Measurements from ENCODE around the gene TIAM1.
"Not testable (repeated sequence)": the region's sequence is repeated elsewhere in the genome, so short reads cannot be mapped to it uniquely, and the experiment has no call there.

Gene TIAM1

DNA sequence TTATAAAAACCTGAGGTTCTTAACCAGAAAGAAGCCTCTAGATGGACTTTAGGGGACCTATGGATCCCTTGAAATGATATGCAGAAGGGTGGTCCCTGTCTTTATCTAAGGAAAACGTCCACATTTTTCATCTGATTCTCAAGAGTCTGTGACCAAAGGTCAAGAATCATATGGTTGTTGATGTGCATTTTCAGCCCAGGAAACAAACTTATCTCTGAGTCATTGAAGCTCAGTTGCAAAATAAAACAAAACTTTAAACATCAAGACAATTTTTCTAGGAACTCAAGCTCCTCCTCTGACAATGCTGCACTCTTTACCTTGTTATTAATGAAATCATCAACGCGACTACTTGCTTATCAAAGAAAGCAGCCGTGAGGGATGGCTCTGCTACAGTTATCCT lies 83.3 kb downstream of the TIAM1 start:
- no peak for DNase-seq (ENCODE audit: low read depth in 2 of 2, low spot score in 1 of 2)

DNA sequence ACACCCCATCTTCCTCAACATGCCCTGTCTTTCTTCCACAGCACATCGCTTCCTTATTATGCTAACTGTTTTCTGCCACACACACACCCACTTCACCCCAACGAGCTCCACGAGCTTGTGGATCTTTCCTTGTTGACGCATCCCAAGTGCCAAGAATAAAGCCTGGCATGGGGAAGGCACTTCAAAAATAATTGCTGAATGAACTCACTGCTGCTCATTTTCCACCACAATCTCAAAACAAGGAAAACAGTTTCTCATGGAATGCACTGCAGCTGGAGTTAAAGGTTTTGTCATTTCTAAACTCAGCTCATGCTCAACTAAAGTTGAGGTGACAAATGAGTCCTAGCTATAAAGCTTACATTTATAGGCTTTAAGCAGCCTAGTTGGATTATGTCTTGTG lies 86.0 kb downstream of the TIAM1 start:
- DNase-seq (ENCODE audit: low read depth in 2 of 2, low spot score in 1 of 2): no peak

DNA sequence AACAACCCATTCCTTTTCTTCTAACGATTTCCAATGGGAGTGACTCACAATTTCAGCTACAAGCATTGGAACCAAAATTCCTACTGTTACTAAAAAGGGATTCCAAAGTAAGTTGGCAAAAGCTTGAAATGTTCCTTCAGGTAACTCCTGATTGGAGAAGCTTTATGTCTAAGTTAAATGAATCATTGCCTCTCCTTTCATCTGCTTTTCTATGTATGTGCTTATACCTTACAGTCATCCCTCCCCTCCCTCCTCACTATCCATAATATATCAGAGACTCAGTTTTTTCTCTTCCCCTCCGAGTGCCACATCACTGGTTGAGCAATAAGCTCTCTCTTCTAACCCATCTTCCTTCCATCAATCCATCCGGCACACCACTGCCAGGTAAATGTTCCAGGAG lies 86.8 kb downstream of the TIAM1 start:
- DNase-seq (ENCODE audit: low read depth in 2 of 2, low spot score in 1 of 2): no peak

DNA sequence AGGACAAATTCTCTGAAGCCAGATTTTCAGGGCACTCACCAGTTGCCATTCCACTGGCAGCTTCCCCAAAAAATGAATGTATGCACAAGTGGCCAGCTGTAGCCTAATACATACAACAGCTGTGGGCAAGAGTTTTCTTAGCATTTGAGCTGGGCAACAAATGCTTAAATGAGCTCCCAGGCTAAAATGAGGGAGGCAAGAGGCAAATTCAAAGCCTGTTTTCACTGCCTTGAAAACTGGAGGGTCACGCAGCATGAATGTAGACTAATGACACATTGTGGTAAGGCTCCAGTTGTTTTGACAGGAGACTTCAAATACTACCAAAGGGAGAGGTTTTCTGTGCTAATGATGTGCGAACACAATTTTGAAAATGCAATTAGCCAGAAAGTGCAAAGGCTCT lies 88.2 kb downstream of the TIAM1 start:
- no peak for DNase-seq (ENCODE audit: low read depth in 2 of 2, low spot score in 1 of 2)

DNA sequence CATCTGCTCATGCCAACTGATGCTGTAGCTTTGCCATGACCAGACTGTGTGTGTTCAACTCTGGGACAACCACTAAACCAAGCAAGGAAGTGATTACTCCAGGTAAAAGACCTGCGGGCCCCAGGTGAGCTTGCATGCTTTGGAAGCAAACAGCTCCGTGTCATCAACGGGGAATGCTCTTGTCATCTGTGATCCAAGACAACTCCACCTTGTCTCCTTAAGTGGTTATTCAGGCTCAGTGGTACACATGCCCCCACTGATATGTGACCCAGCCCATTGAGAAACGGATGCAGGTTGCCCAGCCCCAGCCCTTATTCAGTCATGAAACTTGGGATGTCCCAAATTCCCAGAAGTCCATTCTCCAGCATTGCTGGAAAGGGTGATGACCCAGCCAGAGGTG lies 89.0 kb downstream of the TIAM1 start:
- no peak for DNase-seq (ENCODE audit: low read depth in 2 of 2, low spot score in 1 of 2)

DNA sequence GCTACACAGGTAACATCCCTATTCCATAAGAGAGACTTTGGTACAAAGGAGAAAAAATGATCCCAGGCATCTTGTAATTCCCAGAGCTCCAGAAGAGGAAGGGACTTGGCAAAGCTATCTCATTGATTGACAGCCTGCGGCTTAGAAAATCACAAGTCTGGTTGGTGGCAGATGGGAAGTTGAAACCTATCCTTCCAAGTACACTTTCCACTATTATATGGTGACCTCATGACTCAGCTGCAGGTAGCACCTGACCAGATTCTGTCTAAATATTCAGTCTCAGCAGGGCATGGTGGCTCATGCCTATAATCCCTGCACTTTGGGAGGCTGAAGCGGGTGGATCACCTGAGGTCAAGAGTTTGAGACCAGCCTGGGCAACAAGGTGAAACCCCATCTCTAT lies 89.9 kb downstream of the TIAM1 start:
- no peak for DNase-seq (ENCODE audit: low read depth in 2 of 2, low spot score in 1 of 2)

DNA sequence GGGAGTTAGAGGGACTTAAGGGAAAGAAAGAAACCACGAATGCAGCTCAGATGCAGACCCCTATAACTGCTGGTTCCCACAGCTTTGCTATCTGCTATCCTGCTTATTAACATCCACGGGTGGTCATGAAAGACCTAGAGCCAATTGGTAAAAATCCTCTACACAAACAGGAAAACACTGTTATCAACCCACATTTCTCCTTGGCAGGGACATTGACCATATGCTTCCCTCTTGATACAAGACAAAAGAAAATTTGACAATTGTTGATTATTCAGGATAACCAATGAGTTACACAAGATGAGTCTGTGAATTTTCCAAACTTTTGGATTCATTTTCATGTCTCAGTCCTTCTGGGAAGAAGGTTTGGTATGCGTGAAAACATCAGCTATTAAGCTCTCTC lies 90.4 kb downstream of the TIAM1 start:
- no peak for DNase-seq (ENCODE audit: low read depth in 2 of 2, low spot score in 1 of 2)

DNA sequence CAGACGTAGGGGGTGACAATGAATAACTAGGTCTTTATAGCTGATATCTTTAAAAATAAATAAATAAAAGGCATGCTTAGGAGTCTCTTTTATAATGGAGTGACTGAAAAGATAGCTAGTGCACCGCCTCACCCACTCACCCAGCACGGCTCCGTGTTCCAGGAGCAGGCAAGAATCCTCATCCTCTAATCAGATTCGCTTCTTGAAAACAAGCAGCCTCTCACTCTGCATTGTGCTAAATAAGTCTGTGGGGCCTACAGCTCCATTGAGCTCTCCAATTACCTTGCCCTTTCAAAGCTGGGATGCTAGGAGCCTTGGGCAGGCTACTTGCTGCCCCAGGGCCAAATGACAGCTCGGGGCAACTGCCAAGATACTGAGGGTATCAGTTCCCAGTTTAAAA lies 91.5 kb downstream of the TIAM1 start:
- no peak for DNase-seq (ENCODE audit: low read depth in 2 of 2, low spot score in 1 of 2)

DNA sequence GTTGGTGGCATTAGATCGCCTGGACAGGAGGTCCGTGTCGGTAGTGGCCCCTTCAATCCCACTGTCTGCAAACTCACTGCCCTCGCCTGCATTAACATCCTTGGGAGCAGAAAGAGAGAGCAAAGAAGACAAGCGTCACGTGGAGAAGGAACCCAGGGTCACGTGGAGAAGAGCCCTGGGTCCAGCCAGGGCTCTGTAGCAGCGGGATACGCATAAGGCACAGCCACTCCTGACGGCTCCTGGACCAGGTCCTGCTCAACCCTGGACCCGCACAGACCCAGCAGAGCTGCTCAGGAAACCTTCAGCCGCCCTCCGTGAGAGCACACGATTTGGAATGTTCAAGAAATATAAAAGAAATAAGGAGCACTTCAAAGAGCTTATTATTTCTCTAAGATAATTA lies 92.0 kb downstream of the TIAM1 start:
- no peak for DNase-seq (ENCODE audit: low read depth in 2 of 2, low spot score in 1 of 2)

DNA sequence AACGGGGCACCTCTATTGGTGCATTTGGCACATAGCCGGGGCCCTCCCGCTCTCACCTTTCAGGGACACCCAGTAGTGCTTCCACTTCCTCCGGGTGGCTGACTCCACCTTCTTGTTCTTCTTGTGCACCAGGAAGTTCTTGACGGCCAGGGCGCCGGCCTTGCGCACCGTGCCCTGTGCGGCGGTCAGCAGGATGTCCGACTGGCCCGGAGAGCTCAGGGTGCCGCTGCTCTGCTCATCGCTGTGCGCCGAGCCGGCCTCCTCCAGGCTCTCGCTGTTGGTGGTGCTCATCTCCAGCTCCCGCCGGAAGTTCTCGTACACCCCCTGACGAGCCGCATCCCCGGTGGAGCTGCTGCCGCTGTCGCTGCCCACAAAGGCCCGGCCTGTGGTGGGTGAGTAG lies 92.4 kb downstream of the TIAM1 start:
- DNase-seq (ENCODE audit: low read depth in 2 of 2, low spot score in 1 of 2): no peak

DNA sequence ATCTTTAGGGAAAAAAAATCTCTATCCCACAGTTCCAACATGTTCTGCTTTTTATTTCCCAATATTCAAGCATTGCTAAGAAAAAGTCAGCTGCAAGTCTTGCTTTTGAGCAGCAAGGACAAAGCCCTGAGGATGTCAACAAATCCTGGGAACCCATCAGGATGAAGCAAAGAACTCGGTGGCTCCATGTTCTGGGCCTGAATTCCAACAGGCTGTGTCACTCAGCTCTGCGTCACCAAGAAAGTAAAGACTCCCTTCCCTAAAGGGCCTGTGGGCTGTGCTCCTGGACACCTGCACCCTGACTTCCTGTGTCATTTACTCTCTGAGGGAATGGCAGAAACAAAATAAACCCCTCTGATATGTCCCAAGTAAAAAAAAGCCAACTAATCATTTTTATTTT lies 95.5 kb downstream of the TIAM1 start:
- no peak for DNase-seq (ENCODE audit: low read depth in 2 of 2, low spot score in 1 of 2)

DNA sequence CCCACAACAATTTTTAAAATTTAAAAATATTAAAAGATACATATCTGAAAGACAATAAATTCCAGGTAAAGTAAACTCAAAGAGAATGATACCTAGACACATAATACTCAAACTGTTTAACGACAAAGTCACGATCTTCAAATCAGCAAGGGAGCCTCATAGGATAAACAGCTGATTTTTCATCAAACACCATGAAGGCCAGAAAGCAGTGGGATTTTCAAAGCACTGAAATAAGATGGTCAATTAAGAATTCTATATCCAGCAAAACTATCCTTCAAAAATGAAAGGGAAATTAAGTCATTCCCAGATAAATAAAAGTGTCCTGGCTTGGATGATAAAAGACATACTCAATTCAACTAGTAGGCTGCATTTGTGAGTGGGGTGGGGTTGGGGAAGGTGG lies 100.5 kb downstream of the TIAM1 start:
- no peak for DNase-seq (ENCODE audit: low read depth in 2 of 2, low spot score in 1 of 2)

DNA sequence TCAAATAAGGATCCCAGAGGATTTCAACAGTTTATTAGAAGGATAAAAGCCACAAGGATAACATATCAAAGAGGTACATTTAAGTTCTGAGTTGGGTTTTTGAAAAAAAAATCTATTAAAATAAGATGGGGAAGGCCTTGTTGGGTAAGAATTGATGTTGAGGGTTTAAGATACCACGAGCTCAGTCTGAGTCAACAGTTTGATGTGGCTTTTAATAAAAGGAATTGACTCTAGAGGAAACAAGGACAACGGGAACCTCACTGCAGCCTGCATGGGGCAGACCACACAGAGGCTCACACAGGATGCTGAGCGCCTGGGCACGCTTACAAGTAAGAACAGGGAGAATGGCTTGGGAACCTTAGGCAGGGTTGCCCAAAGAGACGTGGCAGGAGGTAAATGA lies 107.5 kb downstream of the TIAM1 start:
- DNase-seq (ENCODE audit: low read depth in 2 of 2, low spot score in 1 of 2): no peak

DNA sequence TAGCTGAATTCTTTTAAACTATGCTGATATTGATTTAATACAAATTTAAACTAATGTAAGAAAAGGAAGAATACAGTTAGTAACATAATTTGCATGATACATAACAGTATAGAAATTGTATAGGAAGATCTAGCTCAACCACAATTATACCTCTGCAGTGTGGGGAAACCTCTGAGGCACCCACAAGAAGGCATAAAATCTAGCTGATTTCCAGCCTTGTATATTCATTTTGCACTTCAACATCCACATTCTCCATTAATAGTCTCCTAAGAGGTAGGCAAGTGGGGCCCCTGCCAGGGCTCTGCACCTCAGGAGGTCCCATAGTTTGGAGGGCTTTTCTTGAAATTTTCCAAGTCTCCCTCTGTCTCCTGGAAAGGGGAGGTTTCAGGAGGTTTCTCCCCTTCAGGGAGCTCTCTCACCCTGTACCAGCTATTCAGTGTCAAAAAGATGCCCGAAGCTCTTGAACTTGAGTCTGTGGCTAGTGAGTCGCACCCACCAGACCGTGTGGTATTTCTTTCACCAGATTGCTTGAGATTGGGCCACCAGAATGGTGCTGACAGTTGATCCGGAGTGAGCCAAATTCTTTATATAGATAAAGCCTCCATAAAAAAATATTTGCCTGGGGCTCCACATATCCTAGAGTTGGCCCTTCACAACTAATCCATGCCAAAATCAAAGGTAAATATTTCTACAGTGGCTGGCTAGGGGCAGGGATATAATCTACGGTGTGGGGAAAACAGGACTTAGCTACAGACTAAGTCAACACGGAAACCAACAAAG lies 108.2 kb downstream of the TIAM1 start:
- DNase-seq (ENCODE audit: low read depth in 2 of 2, low spot score in 1 of 2): no peak

DNA sequence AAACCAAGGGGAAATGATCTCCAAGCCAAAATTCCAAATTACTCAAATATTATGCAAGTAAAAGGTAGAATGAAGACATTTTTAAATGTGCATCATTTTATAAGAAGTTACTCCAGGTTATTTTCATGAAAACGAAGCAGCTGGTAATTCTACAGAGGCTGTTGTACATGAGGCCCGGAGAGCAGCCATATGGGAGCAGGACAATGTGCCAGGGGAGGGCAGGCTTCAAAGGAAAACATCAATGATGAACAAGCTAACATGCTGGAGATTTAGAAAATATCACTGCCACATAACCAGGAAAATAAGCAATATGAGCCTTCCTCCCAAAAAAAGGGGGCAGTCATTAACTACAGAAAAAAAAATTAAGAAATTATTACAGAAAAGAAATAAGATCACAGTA lies 109.1 kb downstream of the TIAM1 start:
- DNase-seq (ENCODE audit: low read depth in 2 of 2, low spot score in 1 of 2): no peak

DNA sequence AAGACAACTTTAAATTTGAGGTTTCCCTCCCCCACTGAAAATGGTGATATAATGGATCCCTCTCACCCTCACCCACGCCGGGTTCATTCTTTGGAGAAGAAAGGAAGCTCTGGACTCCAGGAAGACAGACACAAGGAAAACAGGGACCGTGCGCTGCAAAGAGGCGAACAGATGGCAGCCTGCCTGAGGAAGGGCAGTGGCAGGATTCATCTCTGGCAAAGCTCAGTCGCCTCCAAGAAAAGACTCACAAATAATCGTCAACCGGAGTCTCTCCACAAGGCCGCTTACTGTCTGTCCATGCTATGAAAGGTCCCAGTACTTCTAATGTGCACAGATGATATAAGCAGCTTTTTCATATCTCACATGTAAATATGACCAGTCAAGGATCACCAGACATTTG lies 110.3 kb downstream of the TIAM1 start:
- DNase-seq (ENCODE audit: low read depth in 2 of 2, low spot score in 1 of 2): no peak

DNA sequence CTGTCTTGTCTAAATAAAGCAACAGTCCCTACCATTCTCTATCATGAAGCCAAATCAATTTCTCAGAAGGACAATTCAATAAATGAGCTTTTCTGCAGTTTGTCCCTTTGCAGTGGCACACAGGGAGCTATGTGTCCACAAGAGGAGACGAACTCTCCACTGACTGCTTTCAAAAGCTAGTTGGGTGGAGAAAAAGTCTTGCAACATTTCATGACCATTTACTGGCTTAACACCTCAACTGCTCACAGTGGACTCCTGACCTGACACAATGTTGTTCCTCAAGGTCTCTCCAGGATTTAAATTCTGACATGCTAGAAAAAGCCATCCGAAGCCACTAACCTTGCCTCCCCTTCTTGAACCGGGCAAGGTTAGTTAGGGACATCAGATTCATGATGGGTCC lies 111.7 kb downstream of the TIAM1 start:
- no peak for DNase-seq (ENCODE audit: low read depth in 2 of 2, low spot score in 1 of 2)

DNA sequence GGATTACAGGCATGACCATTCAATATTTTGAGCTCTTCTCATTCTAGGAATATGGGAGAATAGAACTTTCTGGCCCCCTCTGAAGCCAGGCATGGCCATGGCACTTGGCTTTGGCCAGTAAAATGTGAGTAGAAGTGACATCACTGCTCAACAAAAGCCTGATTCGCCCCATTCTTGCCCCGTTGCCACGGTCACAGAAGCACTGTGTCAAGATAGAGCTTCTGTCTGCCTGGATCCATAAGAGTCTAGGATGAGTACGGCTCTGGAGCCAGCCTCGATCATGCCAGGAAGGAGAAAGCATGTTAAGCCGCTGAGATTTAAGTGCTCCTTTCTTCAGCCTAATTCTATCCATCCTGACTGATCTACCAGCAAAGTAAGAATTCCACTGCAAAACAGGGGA lies 113.1 kb downstream of the TIAM1 start:
- no peak for DNase-seq (ENCODE audit: low read depth in 2 of 2, low spot score in 1 of 2)

DNA sequence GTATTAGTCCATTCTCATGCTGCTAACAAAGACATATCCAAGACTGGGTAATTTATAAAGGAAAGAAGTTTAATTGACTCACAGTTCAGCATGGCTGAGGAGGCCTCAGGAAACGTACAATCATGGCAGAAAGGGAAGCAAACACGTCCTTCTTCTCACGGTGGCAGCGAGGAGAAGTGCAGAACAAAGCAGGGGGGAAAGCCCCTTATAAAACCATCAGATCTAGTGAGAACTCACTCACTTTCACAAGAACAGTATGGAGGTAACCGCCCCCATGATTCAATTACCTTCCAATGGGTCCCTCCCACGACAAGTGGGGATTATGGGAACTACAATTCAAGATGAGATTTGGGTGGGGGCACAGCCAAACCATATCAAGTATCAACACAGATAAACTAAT lies 115.3 kb downstream of the TIAM1 start:
- not testable (repeated sequence) for DNase-seq (ENCODE audit: low read depth in 2 of 2, low spot score in 1 of 2)

DNA sequence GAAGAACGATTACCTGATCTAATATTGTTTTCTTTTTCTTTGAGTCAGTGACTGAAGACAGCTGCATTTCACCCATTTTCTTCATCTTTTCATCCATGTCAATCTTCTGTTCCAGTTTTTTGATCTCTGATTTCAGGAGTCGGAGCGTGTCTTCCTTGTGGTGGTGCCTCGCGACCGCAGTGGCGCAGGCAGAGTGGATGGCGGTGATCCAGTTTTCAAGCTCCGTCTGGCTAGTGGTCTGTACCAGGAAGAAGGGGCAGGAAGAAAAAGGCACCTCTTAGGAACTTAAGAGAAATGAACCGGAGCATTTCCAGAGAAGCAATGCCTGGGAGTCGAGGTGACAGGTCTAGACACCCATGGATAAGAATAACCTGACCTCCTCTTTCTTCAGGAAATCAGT lies 118.3 kb downstream of the TIAM1 start:
- DNase-seq (ENCODE audit: low read depth in 2 of 2, low spot score in 1 of 2): no peak

DNA sequence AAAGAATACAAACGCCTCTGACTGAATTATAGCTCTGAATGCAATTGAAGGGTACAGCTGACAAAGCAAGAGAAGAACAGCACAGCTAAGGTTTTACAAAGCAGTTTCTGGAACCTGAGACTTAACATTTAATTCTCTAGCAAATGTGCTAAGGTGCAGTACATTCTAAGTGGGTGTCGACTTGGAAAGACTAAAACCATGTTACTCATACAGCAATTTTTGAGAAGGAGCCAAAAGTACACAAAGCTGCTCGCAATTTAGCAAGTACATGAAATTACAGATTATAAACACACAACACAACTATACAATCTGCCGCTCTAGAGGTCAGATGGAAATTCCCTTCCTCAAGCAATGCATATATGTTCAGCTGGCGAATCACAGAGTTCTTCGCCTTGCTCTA lies 121.9 kb downstream of the TIAM1 start:
- DNase-seq (ENCODE audit: low read depth in 2 of 2, low spot score in 1 of 2): no peak

DNA sequence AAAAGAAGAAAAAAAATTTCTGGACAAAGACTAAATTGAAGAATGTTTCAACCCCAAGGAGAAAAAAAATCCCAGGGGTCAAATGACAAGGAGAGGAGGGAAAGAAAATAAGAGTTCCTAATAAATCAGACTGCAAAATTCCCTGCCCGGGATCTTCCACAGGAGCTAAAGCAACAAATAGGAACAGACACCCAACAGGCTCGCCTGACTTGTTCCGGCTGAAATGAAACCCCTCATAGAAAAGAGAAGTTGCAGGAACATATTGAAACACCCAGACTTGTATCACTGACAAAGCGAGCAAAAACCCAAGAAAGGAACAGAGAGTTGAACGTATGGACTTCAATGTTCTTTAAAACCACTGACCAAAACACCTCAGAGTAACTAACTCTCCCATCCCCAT lies 123.0 kb downstream of the TIAM1 start:
- no peak for DNase-seq (ENCODE audit: low read depth in 2 of 2, low spot score in 1 of 2)

DNA sequence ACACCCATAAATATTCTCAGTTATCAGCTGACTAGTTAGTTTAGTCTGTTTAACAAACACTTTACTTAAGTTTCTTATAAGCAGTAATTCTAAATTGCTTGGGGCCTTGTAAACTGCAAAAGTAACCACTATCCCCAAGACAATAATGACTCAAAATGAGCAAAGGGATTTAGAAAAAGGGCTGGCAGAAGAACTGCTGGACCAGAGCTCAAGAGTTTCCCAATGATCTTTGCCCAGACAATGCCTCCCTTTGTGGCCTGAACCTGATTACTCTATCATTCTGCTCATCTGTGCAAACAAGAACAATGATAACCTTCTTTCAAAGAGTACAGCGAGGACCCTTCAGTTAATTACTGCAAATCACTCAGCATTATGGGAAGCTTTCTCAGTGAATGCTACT lies 123.5 kb downstream of the TIAM1 start:
- no peak for DNase-seq (ENCODE audit: low read depth in 2 of 2, low spot score in 1 of 2)

All from stimulated activated CD8-positive, alpha-beta memory T cell treated with anti-CD3 and anti-CD28 coated beads, Interleukin-4, amount 100 ng/mL, for 1 hour (primary cell).